Activated CD4-positive, alpha-beta T cell treated with anti-CD3 and anti-CD28 coated beads for 24 hours (primary cell): ENCODE results near the gene BCL2L2.

Experiments used
- DNase-seq, 2 donors: peaks; one replicate each; pipeline ENCODE4 v3.0.0-alpha.2; 2020; ENCODE audit warnings: low read depth in 2 of 2

BCL2L2 gene

GRCh38 chr14:23355871-23356435, 49.3 kb downstream of the BCL2L2 start:
- DNase-seq: no peak

- no peak for DNase-seq
Measured at GRCh38 chr14:23356662-23357061, 50.0 kb downstream of the BCL2L2 start.

GRCh38 chr14:23357261-23357660, 50.6 kb downstream of the BCL2L2 start:
- no peak for DNase-seq

GRCh38 chr14:23358042-23358441, 51.4 kb downstream of the BCL2L2 start:
- DNase-seq: no peak

- DNase-seq: no peak
Measured at GRCh38 chr14:23358553-23359166, 52.0 kb downstream of the BCL2L2 start.

- no peak for DNase-seq
Measured at GRCh38 chr14:23359167-23359626, 52.6 kb downstream of the BCL2L2 start.

- DNase-seq: no peak
Measured at GRCh38 chr14:23359722-23360447, 53.3 kb downstream of the BCL2L2 start.

GRCh38 chr14:23360496-23360895, 53.9 kb downstream of the BCL2L2 start:
- DNase-seq: no peak

- DNase-seq: no peak
Measured at GRCh38 chr14:23361320-23361719, 54.7 kb downstream of the BCL2L2 start.
